Measurements from ENCODE around the gene GEN1. TPM values are rescaled to one million over a fixed set of nuclear protein-coding genes. Genes with fewer than 3 reads are reported as not detected.

The GEN1 gene
- total RNA-seq, 2 experiments from 2014 or later = 4.3 to 4.6 TPM

DNA sequence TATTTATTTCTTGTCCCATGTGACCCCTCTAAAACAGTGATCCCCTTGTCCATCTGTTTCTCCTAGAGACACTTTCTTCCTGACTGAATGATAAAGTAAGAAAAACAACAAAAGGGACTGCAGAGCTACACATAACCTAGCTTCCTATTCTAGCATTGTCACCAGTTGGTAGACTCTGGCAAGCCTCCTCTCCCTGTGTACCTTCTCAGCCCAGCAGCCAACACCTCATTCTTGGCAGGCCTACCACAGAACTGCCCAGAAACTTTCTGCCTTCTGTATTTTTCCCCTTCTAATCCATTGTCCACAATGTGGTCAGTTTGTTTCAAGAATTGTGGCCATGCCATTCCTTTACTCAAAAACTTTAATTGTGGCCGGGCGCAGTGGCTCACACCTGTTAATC lies 13.7 kb upstream of the GEN1 start:
- Mint-ChIP-seq H3K36me3 (ENCODE audit: low read depth) (peaks cover 50% of the 10 kb centered on the region), H3K4me3 (no peak overlapping the region), H3K9me3 (no peaks in the 10 kb centered on the region), H3K27me3 (no peaks in the 10 kb centered on the region), H3K27ac (no peak overlapping the region), H3K4me1 (ENCODE audit: low read depth) (no peaks in the 10 kb centered on the region)
- intact Hi-C loops (cut with DNase I, micrococcal nuclease) = no loop called here
- Histone ChIP-seq H3K27ac (ENCODE audit: low read depth in 1 of 2, low read length in 2 of 2) (no peak overlapping the region), H3K36me3 (ENCODE audit: insufficient read depth, low read length) (peaks cover 41% of the 10 kb centered on the region), H3K27me3 (ENCODE audit: control insufficient read depth in 1 of 2, insufficient read depth in 2 of 2, low read length in 2 of 2) (no peaks in the 10 kb centered on the region), H3K4me1 (ENCODE audit: insufficient read depth, low read length) (no peaks in the 10 kb centered on the region), H3K4me3 (ENCODE audit: low read length) (no peak overlapping the region), H3K9me3 (ENCODE audit: control insufficient read depth in 1 of 2, insufficient read depth in 1 of 2, low read length in 2 of 2) (no peaks in the 10 kb centered on the region)
- no peak for TF ChIP-seq CTCF (IDR thresholded peaks at IDR 0.05)
- DNase-seq = no peak
- ChIA-PET CTCF (no interaction called here), POLR2A (no interaction called here)
- ATAC-seq (ENCODE audit: poor library complexity) = no peak

- Histone ChIP-seq H3K36me3 (ENCODE audit: insufficient read depth, low read length) (peaks cover 12% of the 10 kb centered on the region), H3K27me3 (ENCODE audit: control insufficient read depth in 1 of 2, insufficient read depth in 2 of 2, low read length in 2 of 2) (no peaks in the 10 kb centered on the region), H3K9me3 (ENCODE audit: control insufficient read depth in 1 of 2, insufficient read depth in 1 of 2, low read length in 2 of 2) (no peaks in the 10 kb centered on the region), H3K4me3 (ENCODE audit: low read length) (no peak overlapping the region), H3K27ac (ENCODE audit: low read depth in 1 of 2, low read length in 2 of 2) (no peak overlapping the region), H3K4me1 (ENCODE audit: insufficient read depth, low read length) (peaks cover 2% of the 10 kb centered on the region)
- H3K27me3 Mint-ChIP-seq = no peaks in the 10 kb centered on the region
- CTCF ChIA-PET = interaction anchor here (0.5 kb wide), 1 partner anchor 76 kb away, joined by 3 read pairs; no protein-coding TSS in a partner anchor
- TF ChIP-seq CTCF (IDR thresholded peaks at IDR 0.05) = no peak
- no peak overlapping the region for H3K4me3 Mint-ChIP-seq
- no peak overlapping the region for H3K27ac Mint-ChIP-seq
- no peaks in the 10 kb centered on the region for H3K9me3 Mint-ChIP-seq
- H3K36me3 Mint-ChIP-seq (ENCODE audit: low read depth) = peaks cover 13% of the 10 kb centered on the region
- intact Hi-C loops (cut with DNase I, micrococcal nuclease) = no loop called here
- DNase-seq (no peak), ATAC-seq (ENCODE audit: poor library complexity) (no peak)
- H3K4me1 Mint-ChIP-seq (ENCODE audit: low read depth) = peaks cover 17% of the 10 kb centered on the region
- POLR2A ChIA-PET = no interaction called here
Observed at GRCh38 chr2:17747684-17748452, 6.1 kb upstream of the GEN1 start.

DNA sequence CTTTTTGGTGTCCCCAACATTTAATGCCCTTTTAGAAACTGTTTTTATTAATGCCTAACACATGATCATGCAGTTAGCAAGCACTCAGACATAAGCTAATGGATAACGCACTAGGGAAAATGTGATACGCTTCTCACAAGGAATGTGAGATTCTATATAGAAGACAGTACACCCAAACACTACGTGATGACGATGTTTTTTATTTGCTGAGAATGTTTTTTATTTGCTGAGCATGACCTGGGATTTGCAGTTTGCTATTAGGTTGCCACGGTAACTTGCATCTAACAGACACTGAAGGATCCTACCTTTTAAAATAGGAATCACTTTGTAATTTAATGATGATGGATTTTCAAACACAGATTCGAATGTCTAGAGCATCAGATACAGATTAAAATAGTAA lies 5.2 kb upstream of the GEN1 start:
- DNase-seq = no peak
- H3K9me3 Mint-ChIP-seq = no peaks in the 10 kb centered on the region
- no peaks in the 10 kb centered on the region for H3K9me3 ChIP-seq (ENCODE audit: control insufficient read depth in 1 of 2, insufficient read depth in 1 of 2, low read length in 2 of 2)
- H3K27ac Mint-ChIP-seq = no peak overlapping the region
- no peak for ATAC-seq (ENCODE audit: poor library complexity)
- H3K4me3 Mint-ChIP-seq = no peak overlapping the region
- H3K36me3 ChIP-seq (ENCODE audit: insufficient read depth, low read length) = peaks cover 8% of the 10 kb centered on the region
- peaks cover 4% of the 10 kb centered on the region for H3K4me1 ChIP-seq (ENCODE audit: insufficient read depth, low read length)
- POLR2A ChIA-PET = no interaction called here
- intact Hi-C loops (cut with DNase I, micrococcal nuclease) = no loop called here
- H3K27me3 ChIP-seq (ENCODE audit: control insufficient read depth in 1 of 2, insufficient read depth in 2 of 2, low read length in 2 of 2) = no peaks in the 10 kb centered on the region
- no peaks in the 10 kb centered on the region for H3K27me3 Mint-ChIP-seq
- peaks cover 19% of the 10 kb centered on the region for H3K4me1 Mint-ChIP-seq (ENCODE audit: low read depth)
- CTCF ChIA-PET = no interaction called here
- H3K36me3 Mint-ChIP-seq (ENCODE audit: low read depth) = peaks cover 16% of the 10 kb centered on the region
- no peak for TF ChIP-seq CTCF (IDR thresholded peaks at IDR 0.05)
- H3K27ac ChIP-seq (ENCODE audit: low read depth in 1 of 2, low read length in 2 of 2) = no peak overlapping the region
- H3K4me3 ChIP-seq (ENCODE audit: low read length) = no peak overlapping the region
